HG03280 (cell line): ENCODE data around the gene DNAJB1.
A peak's percentile ranks its signal among the peaks of the same experiment; 100 is the strongest.
"Not testable (repeated sequence)": the region's sequence is repeated elsewhere in the genome, so short reads cannot be mapped to it uniquely, and the experiment has no call there.

Source experiments
- ATAC-seq: cut with Tn5 transposase; IDR thresholded peaks from one replicate; pipeline ENCODE4 v1.9.1; 2021; ENCODE audit warnings: mild to moderate bottlenecking, moderate library complexity; ENCODE audit not compliant: unreplicated experiment

Gene DNAJB1

GRCh38 chr19:14517840-14518505 lies at the start of gene DNAJB1:
DNAJB1 (minus strand) TSS chr19:14518397; CDS start chr19:14518349, 48 bp downstream.
- ATAC-seq: peak; percentile 62

GRCh38 chr19:14567079-14567478 lies 48.9 kb upstream of the DNAJB1 start:
- ATAC-seq: no peak

DNA sequence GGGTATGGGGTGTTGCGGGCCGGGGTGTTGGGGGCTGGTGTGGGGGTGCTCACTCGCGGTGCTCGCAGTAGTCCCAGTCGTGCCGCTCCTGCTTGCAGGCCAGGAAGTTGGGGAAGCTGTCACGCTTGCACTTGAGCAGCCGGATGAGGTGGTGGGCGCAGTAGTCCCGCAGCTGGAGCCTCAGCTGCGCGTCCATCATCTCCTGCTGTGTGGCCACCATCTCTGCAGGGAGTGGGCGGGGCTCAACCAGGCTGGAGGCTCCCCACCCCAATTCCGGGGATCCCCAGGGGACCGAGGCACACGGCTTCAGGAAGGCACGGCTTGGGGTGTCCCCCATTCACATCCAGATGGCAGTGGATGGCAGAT lies 48.5 kb upstream of the DNAJB1 start:
- no peak for ATAC-seq

DNA sequence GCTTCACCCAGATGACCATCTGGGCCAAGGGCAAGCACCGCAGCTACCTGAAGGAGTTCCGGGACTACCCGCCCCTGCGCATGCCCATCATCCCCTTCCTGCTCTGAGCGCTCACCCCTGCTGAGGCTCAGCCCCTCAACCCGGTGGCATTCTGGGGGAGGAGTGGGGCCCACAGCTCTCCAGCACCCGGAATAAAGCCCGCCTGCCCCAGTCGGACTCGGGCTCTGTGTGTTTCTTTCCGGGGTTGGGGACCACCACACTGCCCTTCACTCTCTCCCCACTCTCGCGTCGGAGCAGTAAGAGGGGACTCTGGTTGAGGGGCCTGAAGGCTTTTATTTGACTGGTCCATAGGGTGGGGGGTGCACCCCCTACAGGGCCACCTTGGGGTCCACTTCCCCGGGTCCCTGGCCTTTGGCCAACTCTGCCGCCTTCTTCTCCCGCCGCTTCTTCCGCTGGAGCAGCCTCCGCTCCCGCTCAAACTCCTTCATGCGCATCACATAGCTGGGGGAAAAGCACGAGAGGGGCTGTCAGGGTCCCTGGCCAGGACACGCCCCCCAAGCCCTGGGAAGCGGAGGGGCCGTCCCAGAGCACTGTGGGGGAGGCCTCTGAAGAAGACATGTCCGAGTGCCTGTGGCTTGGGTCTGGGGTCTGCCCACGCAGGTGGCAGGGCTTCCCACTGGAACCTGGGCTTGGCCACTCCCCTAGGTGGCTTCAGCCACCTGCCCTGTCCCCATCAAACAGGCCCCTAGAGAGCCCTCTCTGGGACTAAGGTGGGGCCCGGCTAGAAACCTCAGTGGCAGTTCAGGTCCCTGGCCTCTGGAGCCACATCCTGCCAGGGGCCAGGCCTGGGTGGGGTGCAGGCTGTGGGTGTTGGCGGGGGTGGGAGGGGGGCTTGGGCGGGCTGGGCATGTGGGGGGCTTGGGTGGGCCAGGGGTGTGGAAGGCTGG lies 47.8 kb upstream of the DNAJB1 start:
- ATAC-seq: no peak

DNA sequence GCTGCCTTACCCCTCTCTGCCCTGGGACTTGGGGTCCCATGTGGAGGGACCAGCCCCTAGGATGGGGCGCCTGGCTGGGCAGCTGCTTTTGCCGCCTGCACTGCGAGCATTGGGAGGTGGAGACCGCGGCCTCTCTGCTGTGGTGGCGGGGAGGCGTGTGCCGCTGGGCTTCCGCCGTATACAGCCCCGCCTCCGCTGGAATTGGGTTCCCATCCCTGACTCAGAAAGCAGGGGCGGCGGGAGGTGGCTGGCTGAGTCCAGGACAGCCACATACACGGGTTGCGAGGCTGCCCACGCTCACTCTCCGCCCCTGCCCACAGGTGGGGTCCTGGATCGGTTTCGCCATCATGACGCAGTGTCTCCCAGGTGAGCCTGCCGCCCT lies 47.1 kb upstream of the DNAJB1 start:
- ATAC-seq: no peak

- ATAC-seq: not testable (repeated sequence)
Measured at GRCh38 chr19:14564652-14565297, 46.6 kb upstream of the DNAJB1 start.

DNA sequence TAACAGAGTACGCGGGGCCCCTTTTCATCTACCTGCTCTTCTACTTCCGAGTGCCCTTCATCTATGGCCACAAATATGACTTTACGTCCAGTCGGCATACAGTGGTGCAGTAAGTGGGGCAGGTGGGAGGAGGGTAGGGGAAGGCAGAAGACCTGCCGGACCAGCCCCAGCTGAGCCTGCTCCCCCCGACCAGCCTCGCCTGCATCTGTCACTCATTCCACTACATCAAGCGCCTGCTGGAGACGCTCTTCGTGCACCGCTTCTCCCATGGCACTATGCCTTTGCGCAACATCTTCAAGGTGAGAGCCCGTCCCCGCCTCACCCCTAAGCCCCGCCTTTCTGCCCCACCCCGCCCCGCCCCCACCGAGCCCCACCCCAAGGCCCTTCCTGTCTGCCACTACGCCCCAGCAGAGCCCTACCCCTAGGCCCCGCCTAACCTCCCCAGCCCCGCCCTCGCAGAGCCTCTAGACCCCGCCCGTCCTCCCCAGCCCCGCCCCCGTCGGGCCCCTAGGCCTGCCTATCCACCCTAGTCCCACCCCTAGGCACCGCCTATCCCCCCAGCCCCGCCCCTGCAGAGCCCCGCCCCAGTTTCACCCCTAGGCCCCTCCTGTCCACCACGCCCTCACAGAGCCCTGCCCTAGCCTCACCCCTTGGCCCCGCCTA lies 45.9 kb upstream of the DNAJB1 start:
- ATAC-seq: no peak

GRCh38 chr19:14563590-14563926 lies 45.4 kb upstream of the DNAJB1 start:
- no peak for ATAC-seq

GRCh38 chr19:14562660-14563589 lies 44.7 kb upstream of the DNAJB1 start:
- no peak for ATAC-seq

DNA sequence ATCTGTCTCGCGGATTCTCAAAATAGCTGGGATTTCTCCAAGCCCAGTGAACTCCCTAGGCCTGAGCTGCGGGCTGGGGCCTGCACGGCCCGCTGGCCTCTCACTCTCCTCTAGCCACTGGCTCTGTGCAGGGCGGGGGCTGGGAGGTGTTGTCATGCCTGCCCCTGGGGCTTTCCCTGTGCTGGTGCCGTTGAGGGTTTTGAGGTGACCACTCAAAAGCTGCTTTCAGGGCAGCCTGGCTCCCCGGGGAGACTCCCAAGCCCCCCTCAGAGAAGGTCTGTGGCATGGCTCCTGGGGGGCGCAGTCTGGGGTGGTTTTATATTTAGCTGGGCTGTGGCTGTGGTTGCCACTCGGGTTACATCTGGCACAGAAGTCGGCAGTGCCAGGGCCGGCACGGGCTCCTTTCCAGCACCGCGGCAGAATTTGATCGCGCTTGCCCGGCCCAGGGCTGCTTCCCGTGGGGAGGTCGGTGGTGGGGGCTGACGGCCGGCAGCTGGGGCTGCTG lies 43.7 kb upstream of the DNAJB1 start:
- no peak for ATAC-seq

- no peak for ATAC-seq
Measured at GRCh38 chr19:14561249-14561648, 43.1 kb upstream of the DNAJB1 start.

- no peak for ATAC-seq
Measured at GRCh38 chr19:14560776-14561108, 42.5 kb upstream of the DNAJB1 start.

DNA sequence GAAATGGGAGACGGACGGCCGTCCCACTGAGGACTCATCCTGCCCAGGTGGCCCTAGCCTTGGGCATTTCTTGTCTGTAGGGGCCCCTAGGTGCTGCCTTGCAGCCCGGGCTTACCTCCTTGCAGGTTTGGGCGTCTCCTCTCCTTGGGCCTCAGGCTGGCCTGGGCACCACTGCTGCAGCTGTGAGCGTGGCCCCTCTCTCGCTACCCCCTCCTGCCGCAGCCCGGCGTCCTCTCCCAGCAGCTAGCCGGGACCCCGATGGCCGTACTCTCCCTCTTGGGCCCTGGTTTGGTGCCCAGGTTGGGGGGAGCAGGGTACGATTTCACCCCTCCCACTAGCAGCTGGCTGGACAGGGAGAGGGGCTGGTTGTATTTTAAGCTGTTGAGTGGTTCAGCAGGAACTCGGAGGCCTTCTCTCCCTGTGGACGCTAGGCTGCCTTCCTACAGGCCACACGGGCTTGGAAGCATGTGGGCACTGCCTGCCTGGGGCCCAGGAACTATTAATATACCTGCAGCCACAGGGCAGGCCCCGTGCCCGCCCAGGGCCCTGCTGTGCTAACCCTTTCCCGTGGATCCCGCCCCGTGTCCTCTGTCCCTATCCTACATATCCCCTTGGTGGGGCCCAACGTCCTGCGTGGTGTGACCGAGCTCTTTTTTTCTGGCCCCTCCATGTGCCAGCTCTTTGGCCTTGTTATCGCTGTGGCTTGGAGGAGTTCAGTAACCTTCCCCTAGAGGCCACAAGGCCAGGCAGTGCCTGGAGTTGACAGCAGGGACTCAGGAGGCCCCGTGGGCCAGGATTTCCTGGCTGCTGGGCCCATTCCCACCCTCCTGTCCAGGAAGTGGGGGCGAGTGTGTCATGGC lies 41.9 kb upstream of the DNAJB1 start:
- no peak for ATAC-seq

GRCh38 chr19:14558370-14559066 lies 40.3 kb upstream of the DNAJB1 start:
- no peak for ATAC-seq

GRCh38 chr19:14556662-14557188 lies 38.5 kb upstream of the DNAJB1 start:
- peak; percentile 70 for ATAC-seq

DNA sequence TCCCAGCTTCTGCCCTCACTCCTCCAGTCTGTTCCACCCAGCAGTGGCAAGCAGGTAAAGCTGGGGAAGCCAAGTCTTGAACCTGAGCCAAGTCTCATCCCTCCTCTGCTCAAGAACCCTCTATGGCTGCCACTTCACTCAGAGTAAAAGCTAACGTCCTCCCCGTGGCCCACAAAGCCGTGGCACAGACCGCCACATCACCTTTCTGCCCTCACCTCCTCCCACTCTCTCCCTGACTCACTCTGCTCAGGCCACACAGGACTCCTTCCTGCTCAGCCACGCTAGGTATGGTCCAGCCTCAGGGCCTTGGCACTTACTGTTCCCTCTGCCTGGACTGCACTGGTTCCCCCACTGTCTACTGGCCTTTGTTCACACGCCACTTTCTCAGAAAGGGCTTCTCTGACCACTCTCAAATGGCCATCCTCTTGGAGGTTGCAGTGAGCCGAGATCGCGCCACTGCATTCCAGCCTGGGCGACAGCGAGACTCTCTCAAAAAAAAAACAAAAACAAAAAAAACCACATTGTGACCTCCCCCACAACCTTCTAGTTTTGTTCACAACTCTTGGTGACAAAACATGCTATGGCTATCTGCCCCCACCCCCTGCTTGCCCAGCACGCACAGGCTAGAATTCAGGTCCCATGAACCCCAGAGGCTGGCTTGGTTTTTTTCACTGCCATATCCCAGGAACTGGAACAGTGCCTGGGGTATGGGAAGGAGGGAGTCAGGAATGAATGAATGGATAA lies 37.9 kb upstream of the DNAJB1 start:
- ATAC-seq: no peak

DNA sequence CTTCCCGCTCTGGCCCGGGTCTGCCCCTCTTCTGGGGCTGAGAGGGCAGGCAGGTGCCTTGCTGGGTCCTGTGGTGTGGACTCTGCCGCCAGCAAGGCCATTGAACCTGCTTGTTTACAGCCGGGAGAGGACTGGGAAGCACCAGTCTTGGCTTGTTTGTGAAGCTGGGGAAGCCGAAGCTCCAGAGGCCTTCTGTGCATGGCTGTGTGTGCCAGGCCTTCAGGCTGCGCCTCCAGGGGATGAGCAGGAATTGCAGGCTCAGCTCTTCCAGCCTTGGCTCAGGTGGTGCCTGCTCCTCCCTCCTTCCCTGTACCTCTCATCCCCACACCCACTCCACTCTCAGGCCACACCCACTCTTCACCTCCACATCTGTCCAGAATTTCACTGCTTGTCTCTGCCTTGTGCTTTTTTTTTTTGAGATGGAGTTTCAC lies 36.2 kb upstream of the DNAJB1 start:
- no peak for ATAC-seq

GRCh38 chr19:14553939-14554243 lies 35.7 kb upstream of the DNAJB1 start:
- ATAC-seq: no peak
